ENCODE results near the gene PTCH2.
A peak's percentile ranks its signal among the peaks of the same experiment; 100 is the strongest.
"Not testable (repeated sequence)": the region's sequence is repeated elsewhere in the genome, so short reads cannot be mapped to it uniquely, and the experiment has no call there.

PTCH2 gene

GRCh38 chr1:44848456-44849181 lies 5.6 kb upstream of the PTCH2 start:
- no peak overlapping the region for H3K4me3 ChIP-seq (ENCODE audit: control insufficient read depth, low read depth, low read length)
- no peak for DNase-seq (ENCODE audit: low read depth)
- TF ChIP-seq CTCF (IDR thresholded peaks at IDR 0.05; ENCODE audit: control insufficient read depth, insufficient read depth, low read depth, low read length, missing control alignments) = no peak

GRCh38 chr1:44847845-44848244 lies 4.8 kb upstream of the PTCH2 start:
- TF ChIP-seq CTCF (IDR thresholded peaks at IDR 0.05; ENCODE audit: control insufficient read depth, insufficient read depth, low read depth, low read length, missing control alignments) = no peak
- H3K4me3 ChIP-seq (ENCODE audit: control insufficient read depth, low read depth, low read length) = no peak overlapping the region
- DNase-seq (ENCODE audit: low read depth) = no peak

DNA sequence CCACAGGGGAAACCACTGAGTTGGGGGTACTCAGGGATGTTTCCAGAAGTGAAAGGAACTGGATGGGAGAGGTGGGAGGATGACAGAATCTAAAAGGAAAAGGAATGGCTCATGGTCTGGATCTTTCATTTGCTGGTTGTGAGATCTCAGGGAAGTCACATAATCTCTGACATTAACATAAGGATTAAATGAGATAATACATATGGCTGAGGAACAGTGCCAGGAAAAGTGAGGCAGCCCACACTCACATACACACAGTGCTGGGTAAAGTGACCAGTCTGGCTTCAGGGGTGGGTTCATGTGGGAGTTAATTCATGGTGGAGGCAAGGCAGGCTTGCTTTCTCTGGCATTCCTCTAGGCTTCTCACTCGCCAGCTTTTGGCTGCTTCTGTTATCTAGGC lies 3.9 kb upstream of the PTCH2 start:
- no peak for TF ChIP-seq CTCF (IDR thresholded peaks at IDR 0.05; ENCODE audit: control insufficient read depth, insufficient read depth, low read depth, low read length, missing control alignments)
- no peak for DNase-seq (ENCODE audit: low read depth)
- H3K4me3 ChIP-seq (ENCODE audit: control insufficient read depth, low read depth, low read length) = no peak overlapping the region

DNA sequence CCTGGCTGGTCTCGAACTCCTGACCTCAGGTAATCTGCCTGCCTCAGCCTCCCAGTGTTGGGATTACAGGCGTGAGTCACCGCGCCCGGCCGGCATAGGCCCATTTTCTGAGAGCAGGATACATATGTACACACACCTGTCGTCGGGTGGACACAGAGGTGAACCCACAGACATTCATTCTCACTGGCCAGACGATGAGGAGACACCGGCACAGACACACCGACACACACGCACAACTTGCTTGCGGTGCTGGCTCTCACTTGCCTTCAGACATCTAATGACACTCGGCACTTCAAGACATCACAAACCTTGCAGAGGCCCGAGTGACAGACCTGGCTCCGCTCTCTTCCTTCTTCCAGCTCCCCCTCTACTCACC lies 579 bp downstream of the PTCH2 start:
- no peak for TF ChIP-seq CTCF (IDR thresholded peaks at IDR 0.05; ENCODE audit: control insufficient read depth, insufficient read depth, low read depth, low read length, missing control alignments)
- H3K4me3 ChIP-seq (ENCODE audit: control insufficient read depth, low read depth, low read length) = peak overlapping the region; percentile 53
- no peak for DNase-seq (ENCODE audit: low read depth)

DNA sequence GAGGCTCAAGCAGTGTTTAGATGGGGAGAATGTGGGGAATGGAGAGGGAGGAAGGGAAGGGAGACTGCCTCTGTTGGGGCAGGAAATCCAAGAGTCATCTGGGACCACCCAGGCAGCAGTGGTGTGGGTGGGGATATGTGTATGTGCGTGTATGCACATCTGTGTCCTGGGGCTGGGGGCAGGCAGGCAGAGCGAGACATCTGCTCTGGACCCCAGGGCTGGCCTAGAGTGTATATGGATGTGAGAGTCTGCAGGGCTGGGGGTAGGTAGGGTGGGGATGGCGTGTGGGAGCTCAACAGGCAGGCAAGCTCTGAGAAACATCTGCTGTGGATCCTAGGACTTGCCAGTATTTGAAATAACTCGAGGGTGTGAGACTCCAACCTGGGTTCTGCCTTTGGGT lies 3.5 kb downstream of the PTCH2 start:
- no peak for TF ChIP-seq CTCF (IDR thresholded peaks at IDR 0.05; ENCODE audit: control insufficient read depth, insufficient read depth, low read depth, low read length, missing control alignments)
- DNase-seq (ENCODE audit: low read depth) = no peak
- H3K4me3 ChIP-seq (ENCODE audit: control insufficient read depth, low read depth, low read length) = no peak overlapping the region

GRCh38 chr1:44838294-44838693 lies 4.8 kb downstream of the PTCH2 start:
- not testable (repeated sequence) for H3K4me3 ChIP-seq (ENCODE audit: control insufficient read depth, low read depth, low read length); DNase-seq (ENCODE audit: low read depth)

GRCh38 chr1:44835738-44836675 lies 7.0 kb downstream of the PTCH2 start:
- peak; percentile 87 for TF ChIP-seq CTCF (IDR thresholded peaks at IDR 0.05; ENCODE audit: control insufficient read depth, insufficient read depth, low read depth, low read length, missing control alignments)
- DNase-seq (ENCODE audit: low read depth) = peak; percentile 46
- no peak overlapping the region for H3K4me3 ChIP-seq (ENCODE audit: control insufficient read depth, low read depth, low read length)

Measured in AG09309 (cell line).